Nephron (organoid): Measurements from ENCODE around the gene SRC.

Experiments
- H3K27ac Mint-ChIP-seq, 3 experiments: 2 replicates each; pipeline ENCODE4 v1.8.0; 2020; ENCODE audit warnings: mixed read lengths in 3 of 3, mild to moderate bottlenecking in 2 of 3, moderate library complexity in 1 of 3
- H3K27me3 Mint-ChIP-seq: 2 replicates; pipeline ENCODE4 v1.8.0; 2021; ENCODE audit warnings: low read depth, mild to moderate bottlenecking, moderate library complexity, mixed read lengths
- H3K36me3 Mint-ChIP-seq: 2 replicates; pipeline ENCODE4 v1.8.0; 2020; ENCODE audit warnings: low read depth, mixed read lengths
- H3K4me1 Mint-ChIP-seq: 2 replicates; pipeline ENCODE4 v1.8.0; 2020; ENCODE audit warnings: mixed read lengths
- H3K4me3 Mint-ChIP-seq, 3 experiments: 2 replicates each; pipeline ENCODE4 v1.8.0; 2020; ENCODE audit warnings: mild to moderate bottlenecking in 3 of 3, mixed read lengths in 3 of 3, moderate library complexity in 2 of 3
- H3K9me3 Mint-ChIP-seq: 2 replicates; pipeline ENCODE4 v1.8.0; 2020; ENCODE audit warnings: mixed read lengths
- CTCF ChIP-seq, 3 experiments: fragments of 200-600 bp; sonication (generic); IDR thresholded peaks; one replicate each; pipeline ENCODE4 v1.5.0; 2021; ENCODE audit warnings: antibody characterized with exemption in 3 of 3; ENCODE audit not compliant: unreplicated experiment in 3 of 3

Gene SRC

GRCh38 chr20:37313546-37314091, 32.3 kb upstream of the SRC start:
- H3K36me3 Mint-ChIP-seq, result peaks cover 49% of the 10 kb centered on the region
- TF ChIP-seq CTCF (IDR thresholded peaks at IDR 0.05; ENCODE audit: unreplicated experiment in 3 of 3), result no peak
- H3K27ac Mint-ChIP-seq, result peak overlapping the region; percentile 84 to 91 (median 86)
- H3K4me3 Mint-ChIP-seq, result peak overlapping the region; percentile 13 to 49 (median 13)
- peaks cover 67% of the 10 kb centered on the region for H3K4me1 Mint-ChIP-seq
- H3K27me3 Mint-ChIP-seq, result no peaks in the 10 kb centered on the region
- H3K9me3 Mint-ChIP-seq, result no peaks in the 10 kb centered on the region

DNA sequence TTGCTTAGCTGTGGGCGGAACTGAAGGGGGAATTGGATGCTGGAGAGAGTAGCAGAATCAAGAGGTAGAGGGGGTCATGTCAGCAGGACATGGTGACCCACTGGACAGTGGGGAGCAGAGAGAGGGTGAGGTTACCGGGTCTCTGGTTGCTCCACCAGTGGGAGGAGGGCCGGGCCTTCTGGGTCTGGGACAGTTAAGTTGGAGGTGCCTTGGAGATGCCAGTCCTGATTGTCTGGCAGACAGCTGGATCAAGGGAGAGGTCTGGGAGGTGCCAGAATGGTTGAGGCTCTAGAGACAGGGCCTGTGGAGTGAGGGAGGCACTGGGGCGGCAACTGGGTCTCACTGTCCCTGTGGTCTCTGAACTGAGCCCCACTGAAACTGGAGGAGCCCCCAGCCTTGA, 31.8 kb upstream of the SRC start:
- no peaks in the 10 kb centered on the region for H3K27me3 Mint-ChIP-seq
- H3K9me3 Mint-ChIP-seq, result no peaks in the 10 kb centered on the region
- H3K36me3 Mint-ChIP-seq, result peaks cover 44% of the 10 kb centered on the region
- H3K27ac Mint-ChIP-seq, result peak overlapping the region; percentile 84 to 91 (median 86)
- H3K4me3 Mint-ChIP-seq, result peak overlapping the region in 2 of 3 experiments; percentile 13 to 30
- H3K4me1 Mint-ChIP-seq, result peaks cover 65% of the 10 kb centered on the region
- TF ChIP-seq CTCF (IDR thresholded peaks at IDR 0.05; ENCODE audit: unreplicated experiment in 3 of 3), result no peak

GRCh38 chr20:37314617-37315016, 31.3 kb upstream of the SRC start:
- Mint-ChIP-seq H3K4me3 (peak overlapping the region in 1 of 3 experiments; percentile 30), H3K27ac (peak overlapping the region; percentile 84 to 91 (median 86)), H3K9me3 (no peaks in the 10 kb centered on the region), H3K36me3 (peaks cover 48% of the 10 kb centered on the region), H3K4me1 (peaks cover 64% of the 10 kb centered on the region), H3K27me3 (no peaks in the 10 kb centered on the region)
- no peak for TF ChIP-seq CTCF (IDR thresholded peaks at IDR 0.05; ENCODE audit: unreplicated experiment in 3 of 3)

GRCh38 chr20:37315021-37315451, 30.9 kb upstream of the SRC start:
- Mint-ChIP-seq H3K27ac (peak overlapping the region; percentile 84 to 91 (median 86)), H3K36me3 (peaks cover 48% of the 10 kb centered on the region), H3K9me3 (no peaks in the 10 kb centered on the region), H3K4me3 (peak overlapping the region in 2 of 3 experiments; percentile 27 to 31), H3K27me3 (no peaks in the 10 kb centered on the region), H3K4me1 (peaks cover 60% of the 10 kb centered on the region)
- no peak for TF ChIP-seq CTCF (IDR thresholded peaks at IDR 0.05; ENCODE audit: unreplicated experiment in 3 of 3)

DNA sequence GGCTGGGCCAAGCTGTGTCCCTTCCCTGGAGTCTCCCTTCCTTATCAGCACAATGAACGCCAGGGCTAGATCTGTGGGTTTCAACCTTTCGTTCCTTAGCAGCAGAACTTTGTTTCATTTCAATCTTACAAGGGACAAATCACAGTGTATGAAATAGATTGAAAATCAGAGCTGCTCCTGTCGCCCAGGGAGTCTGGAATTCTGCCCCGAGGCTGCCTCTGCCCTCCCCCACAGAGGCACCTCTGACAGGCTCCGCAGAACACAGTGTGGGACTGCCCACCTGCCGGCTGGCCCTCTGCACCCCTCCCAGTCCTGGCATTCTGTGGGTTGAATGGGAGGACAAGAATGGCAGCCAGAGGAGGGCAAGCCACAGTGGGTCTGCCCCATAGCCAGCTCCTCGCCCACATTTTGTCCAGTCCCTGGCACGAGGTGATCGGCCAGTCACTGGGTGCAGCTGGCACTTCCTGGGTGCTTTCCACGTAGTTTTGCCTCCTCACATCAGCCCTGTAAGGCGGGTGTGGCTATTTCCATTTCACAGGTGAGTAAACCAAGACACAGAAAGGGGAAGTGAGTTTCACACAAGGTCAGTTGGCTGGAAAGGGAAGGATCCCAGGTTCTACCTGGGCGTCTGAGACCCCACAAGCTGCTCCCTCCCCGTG, 30.4 kb upstream of the SRC start:
- Mint-ChIP-seq H3K9me3 (no peaks in the 10 kb centered on the region), H3K36me3 (peaks cover 46% of the 10 kb centered on the region), H3K27me3 (no peaks in the 10 kb centered on the region), H3K4me3 (peak overlapping the region in 2 of 3 experiments; percentile 27 to 31), H3K4me1 (peaks cover 55% of the 10 kb centered on the region), H3K27ac (peak overlapping the region; percentile 84 to 91 (median 86))
- no peak for TF ChIP-seq CTCF (IDR thresholded peaks at IDR 0.05; ENCODE audit: unreplicated experiment in 3 of 3)
